HG03139 (cell line): ENCODE data around the gene SVIL.
"Not testable (repeated sequence)": the region's sequence is repeated elsewhere in the genome, so short reads cannot be mapped to it uniquely, and the experiment has no call there.

Experiments
- ATAC-seq: cut with Tn5 transposase; IDR thresholded peaks from one replicate; pipeline ENCODE4 v1.9.1; 2021; ENCODE audit not compliant: unreplicated experiment

SVIL gene

DNA sequence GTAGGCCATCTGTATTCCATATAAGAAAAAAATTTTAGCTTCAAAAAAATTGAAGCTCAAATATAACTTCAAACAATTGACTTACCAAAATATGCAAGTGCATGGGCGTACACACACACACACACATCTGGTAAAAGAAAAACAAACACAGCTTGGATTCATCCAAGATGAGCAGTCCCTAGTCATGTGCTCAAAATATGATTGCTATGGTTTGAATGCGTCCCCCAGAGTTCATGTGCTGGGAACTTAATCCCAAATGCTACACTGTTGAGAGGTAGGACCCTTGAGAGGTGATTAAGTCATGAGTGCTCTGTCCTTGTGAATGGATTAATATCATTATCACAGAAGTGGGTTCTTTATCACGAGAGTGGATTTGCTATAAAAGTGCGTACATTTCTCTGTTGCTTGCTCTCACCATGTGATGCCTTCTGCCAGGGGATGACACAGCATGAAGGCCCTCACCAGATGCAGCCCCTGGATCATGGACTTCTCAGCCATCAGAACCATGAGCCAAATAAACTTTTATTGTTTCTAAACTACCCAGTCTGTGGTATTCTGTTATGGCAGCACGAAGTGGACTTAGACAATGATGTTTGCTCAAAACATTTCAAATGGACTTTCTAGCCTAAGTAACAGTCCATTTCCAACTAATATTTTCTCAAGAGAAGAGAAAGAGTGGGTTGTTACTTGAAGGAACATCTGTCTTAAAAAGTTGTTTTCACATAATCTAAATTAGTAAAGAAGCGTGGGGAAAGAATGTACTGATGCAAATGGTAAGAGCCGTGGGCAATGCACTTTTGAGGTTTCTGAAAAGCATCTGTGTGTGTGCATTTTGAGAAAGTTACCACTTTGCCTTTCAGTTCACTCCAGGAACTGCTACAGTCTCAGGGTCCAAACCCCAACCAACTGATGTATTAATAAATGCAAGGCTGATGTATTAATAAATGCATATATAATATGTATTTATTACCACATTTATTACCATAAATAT lies 15.1 kb upstream of the SVIL start:
- ATAC-seq: no peak

DNA sequence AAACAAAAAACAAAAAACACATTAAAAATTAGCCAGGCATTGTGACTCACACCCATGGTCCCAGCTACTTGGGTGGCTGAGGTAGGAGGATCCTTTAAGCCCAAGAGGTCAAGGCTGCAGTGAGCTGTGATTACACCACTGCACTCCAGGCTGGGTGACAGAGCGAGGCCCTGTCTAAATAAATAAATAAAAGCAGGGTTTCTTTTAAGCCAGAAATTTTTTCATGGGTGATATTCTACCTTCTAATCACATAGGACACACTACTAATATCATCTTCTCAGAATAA lies 14.2 kb upstream of the SVIL start:
- no peak for ATAC-seq

DNA sequence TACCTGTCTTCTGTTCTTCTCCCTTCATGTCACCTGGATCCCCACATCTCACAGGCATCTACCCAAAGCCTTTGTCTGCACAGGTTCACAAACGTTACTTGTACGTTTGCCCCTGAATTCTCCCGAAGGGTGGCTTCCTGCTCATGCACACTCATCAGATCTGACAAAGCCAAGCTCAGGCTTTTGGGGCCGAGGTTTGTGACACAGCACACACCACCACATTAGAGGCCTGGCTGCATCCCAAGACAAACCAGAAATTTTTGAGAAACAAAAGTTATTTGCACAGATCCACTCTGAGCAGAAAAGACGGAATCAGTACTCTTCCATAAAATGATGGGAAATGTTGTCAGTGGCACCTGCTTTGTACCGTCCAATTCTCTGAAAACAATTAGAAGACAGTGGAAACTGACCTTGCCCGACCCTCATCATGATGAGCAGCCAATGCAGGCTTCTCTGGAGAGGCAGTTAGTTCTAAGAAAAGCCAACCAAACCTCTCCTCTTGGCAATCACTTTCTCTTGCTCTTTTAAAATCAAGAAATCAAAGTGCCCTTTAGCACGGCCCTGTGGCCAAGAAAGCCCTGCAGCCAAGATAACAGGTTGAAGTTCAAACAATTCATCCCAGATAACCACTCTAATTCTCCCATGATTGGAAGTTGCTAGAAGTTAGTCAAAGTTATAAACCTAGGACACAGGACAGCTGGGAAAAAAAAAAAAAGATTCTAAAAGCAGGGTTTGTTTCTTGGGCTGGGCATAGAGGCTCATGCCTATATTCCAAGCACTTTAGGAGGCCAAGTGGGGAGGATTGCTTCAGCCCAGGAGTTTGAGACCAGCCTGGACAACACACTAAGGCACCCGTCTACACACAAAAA lies 13.6 kb upstream of the SVIL start:
- no peak for ATAC-seq

DNA sequence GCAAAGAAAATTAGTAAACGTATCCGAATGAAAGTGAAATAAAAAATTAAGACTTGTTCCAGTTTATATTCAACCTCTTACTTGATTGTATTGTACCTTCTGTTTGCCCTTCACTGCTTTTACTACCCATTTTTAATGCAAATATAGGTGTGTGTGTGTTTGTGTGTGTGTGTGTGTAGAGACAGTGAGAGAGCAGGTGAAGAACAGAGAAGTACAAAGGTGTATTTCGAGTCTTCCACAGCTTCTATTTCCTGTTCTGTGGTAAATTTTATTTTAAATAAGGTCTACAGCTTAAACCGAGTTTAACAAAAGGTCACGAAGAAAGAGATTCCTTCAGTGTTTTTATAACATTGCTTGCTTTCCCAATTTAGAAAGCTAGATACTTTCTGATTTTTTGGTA lies 12.7 kb upstream of the SVIL start:
- ATAC-seq: no peak

DNA sequence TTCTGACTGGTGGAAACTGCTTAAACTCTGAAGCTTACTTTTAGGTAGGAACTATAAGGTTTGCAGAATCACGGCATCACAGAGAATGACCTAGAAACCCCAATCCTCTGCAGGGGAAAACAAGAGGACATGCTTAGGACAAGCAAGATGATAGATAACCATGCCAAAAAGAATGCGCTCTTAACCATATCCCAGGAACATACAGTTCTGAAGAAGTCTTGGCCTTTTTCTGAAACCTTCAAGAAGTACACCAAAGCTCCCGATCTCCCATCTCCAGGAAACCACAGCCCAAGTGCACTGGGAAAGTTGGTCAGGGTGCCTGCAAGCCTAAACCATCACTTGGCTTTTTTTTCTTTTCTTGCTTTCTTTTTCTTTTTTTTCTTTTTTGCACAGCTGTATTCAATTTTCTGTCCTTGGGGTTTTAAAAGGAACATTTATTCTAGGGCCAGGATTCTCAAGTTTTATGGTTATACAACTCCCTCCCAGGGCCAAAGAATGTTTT lies 12.2 kb upstream of the SVIL start:
- no peak for ATAC-seq

DNA sequence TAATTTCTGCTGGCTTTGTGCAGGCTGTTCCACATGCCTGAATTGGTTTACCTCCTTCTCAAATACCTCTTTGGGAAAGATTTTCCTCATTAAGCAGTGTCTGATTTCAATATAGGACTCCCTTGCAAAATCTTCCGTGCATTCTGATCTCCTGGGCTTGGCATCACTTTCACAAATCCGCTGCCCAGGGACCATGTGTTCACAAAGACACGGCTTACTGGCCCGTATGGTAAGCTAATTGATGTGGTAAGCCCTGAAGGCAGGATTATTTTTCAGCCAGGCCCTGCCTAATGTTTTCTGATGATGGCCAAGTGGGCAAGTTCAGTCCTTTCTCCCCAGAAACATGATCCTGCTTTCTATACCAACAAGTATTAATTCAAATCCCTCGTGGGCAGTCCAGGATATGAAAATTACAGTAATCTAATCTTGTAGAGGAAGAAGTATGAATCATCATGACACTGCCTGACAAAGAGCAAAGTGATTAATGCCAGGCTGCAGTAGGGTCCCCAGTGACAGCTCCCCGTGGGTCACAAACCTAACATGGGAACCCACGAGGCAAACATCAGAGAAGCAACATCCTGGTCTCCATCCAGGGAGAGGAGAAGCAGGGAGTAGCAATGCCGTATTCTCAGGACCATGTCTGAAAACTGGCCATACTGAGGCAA lies 11.6 kb upstream of the SVIL start:
- no peak for ATAC-seq

DNA sequence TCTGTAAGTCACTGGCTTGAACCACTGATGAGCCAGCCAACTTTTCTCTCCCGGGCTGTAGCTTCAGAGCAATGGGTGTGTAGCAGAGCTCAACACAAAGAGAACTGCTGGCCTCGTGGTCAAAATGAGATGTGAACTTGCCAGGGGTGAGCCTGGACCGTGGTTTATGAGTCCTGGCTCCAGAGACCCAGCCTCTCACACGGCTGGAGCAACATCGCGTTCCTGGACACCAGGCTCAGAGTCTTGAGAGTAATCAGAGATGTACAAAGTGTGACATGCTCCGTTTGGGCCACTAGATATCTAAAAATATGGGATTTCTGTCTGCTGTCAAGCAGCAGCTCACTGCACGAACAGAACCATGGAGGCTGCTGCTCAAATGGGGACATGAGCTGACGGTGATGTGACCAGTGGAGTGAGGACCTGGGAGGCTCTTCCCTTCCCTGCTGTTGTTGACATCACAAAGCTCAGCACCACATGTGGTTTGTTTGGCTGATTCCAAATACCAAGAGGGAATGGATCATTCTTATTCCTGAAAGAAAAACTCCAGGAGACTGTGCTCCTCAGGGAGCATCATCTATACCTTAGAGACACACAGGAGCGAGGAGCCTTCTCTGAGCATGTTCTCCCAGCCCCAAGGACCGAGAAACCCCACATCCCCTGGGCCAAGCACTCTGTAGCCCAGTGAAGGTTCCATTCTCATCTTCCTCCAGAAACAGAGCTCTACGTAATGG lies 9.2 kb upstream of the SVIL start:
- ATAC-seq: no peak

DNA sequence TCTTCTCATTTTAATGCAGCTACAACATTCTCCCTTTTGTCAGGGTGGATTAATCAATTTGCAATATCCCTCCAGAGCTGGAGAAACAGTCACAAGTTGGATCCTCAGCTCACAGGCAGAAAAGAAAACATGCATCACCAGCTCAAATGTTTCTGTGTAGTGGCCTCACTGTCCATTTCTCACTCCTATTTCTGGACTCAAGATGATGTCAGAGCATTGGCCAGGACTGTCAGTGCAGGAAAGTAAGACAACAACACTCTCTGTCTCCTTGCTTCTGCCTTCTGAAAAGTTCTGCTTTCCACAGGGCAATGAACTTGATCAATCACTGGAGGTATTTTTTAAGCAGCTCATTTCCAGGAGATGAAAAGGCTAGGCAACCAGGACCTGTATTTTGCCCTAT lies 8.2 kb upstream of the SVIL start:
- no peak for ATAC-seq

DNA sequence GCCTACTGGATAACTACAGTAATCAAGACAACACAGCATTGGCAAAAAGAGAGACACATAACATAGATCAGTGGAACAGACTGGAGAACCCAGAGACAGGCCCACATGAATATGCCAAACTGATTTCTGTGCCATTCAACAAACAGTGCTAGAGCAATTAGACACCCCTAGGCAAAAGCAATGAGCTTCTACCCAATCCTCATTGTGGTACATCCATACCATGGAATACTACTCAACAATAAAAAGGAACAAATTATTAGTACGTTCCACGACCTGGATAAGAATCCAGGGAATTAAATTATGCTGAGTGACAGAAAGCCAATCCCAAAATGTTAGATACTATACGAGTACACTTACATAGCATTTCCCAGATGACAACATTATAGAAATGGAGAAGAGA lies 2.8 kb upstream of the SVIL start:
- no peak for ATAC-seq

DNA sequence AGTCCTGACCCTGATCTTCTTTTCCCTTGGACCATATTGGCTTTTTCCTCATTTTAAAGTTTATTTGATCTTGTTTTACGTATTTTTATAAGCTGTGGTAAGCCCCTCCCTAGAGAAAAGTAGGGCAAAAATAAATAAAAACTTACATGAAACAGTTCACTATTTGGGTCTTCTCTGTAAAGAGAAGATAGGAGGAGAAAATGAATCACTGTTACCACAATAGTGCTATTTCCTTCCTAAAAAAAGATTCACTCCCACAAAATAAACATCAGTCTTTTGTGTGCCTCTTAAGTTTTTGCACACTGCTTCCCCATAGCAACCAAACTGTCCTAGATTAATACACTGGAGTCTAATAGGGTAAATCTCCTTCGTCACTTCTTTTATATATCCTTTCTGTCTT lies 1.4 kb upstream of the SVIL start:
- no peak for ATAC-seq

DNA sequence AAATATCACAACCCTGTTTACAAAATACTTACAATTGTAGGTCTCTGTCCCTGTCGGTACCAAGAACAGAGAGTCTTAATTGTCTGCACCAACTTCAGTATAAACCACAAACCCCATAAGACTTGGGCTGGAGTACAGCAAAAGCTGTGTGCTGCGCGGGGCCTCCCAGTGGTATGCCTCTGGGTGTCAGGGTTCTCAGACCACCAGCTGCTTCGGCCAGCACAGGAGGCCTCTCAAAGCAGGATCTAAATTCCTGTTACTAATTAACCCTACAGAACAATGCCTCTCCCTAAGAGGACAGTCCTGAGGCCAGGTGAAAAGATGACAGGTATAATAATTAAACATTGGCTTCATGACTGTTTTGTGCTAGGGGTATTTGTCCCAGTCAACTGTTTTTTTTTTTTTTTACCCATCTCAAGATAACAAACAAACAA lies 957 bp upstream of the SVIL start:
- peak; percentile 84 for ATAC-seq

DNA sequence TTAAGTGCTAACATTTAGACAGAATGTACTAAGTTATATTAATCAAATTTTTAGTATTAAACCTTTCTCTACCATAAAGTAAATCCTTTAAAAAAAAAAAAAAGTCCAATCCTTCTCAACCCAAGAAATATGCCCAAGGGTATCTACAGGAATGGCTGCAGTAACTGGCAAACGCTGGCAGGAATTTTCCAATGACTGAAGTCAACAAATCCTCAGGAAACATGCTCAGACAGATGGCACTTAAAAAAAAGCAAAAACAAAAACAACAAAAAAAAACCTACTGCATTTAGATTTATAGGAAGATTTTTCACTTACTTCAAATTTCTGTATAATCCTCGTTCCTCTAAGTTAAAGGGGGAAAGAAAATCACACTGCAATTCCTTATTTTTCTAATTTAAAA lies 666 bp downstream of the SVIL start:
- no peak for ATAC-seq

DNA sequence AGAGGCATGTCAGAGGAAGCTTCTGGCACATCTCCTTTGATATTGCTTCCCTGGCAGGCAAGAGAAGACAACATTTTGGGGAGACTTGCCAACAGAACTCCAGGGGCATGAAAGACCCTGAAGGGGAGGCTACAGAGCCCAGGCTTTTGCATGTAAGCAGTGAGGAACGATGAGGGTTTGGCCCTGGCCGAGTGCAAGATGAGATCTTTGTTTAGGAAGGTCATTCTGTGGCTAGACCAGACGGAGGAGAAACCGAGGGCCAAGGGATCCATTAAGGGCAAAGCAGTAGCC lies 3.8 kb downstream of the SVIL start:
- no peak for ATAC-seq

DNA sequence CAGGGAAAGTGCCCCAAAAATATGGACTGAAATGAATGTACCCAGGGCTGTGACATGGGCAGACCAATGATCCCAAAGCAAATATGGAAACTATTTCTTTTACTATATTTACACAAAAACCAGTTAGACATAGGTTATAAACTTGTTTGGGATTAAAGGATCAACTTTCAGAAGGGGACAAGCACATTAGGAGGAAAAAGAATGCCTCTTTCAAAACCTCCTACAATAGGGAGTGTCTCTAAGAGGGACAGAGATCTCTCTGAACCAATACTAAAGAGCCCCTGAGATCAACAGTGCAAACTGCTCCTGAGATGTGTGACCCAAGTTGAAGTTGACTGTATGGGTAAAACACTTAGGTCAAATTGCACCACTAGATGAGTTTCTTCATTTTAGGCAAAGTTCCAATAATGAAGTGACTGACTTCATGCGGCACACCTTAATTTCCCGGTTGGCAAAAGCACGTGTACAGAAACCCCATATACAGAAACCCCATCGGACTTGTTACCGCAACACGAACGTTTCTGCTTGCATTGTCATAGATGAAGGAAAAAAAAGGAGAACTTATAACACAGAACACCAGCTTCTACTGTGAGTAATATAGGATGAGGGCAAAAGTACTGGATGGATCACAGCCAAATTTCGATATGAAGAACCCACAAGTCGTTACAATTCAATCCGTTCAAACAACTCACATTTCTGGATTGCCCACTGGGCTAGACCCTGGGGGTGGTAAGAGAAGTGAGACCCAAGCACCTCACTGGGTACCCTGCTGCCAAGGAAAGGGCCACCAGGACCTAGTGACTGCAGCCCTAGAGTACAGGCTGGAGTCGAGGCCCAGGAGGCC lies 4.3 kb downstream of the SVIL start:
- no peak for ATAC-seq

DNA sequence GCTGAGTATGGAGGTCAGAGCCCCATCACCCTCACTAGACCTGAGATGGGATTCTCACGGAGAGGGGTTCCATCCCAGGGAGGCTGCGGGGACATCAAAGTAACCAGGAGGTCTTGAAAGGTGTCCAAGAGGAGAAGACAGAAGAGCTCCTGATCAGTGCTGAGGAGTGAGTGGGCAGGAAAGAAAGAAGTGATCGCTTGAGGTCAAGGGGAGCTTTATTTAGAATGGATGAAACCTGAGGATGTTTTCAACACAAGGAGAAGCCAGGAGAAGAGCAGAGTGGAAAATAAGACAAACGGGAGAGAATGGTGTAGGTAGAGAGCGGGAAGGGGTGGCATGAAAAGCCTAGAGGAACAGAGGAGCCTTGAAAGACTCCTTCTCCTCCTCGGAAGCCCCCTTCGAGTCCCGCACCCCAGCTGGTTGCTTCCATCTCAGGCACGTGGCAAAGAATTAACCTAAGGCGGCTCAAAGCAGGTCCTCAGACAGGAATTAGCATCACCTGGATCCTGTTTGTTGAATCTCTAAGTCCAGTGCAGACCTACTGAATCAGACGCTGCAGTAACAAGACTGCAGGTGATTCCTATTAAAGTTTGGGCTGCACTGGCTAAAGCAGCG lies 5.8 kb downstream of the SVIL start:
- no peak for ATAC-seq

DNA sequence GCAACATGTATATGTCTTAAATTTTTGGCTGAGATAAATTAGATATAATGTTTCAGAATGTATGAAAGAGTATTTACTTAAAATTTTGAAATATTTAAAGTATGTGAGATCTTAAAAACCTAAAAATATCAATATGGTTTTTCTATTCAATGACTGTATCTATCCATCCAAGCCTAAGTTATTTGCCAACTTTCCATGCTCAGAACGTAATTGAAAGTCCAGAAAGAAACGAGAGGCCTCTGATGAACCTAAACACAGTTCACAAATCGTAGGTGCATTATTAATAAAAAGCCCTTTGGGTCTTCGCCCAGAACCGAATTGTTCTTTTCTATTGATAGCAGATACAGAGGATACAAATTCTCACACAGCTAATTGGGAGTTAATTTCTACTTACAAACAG lies 6.5 kb downstream of the SVIL start:
- no peak for ATAC-seq

DNA sequence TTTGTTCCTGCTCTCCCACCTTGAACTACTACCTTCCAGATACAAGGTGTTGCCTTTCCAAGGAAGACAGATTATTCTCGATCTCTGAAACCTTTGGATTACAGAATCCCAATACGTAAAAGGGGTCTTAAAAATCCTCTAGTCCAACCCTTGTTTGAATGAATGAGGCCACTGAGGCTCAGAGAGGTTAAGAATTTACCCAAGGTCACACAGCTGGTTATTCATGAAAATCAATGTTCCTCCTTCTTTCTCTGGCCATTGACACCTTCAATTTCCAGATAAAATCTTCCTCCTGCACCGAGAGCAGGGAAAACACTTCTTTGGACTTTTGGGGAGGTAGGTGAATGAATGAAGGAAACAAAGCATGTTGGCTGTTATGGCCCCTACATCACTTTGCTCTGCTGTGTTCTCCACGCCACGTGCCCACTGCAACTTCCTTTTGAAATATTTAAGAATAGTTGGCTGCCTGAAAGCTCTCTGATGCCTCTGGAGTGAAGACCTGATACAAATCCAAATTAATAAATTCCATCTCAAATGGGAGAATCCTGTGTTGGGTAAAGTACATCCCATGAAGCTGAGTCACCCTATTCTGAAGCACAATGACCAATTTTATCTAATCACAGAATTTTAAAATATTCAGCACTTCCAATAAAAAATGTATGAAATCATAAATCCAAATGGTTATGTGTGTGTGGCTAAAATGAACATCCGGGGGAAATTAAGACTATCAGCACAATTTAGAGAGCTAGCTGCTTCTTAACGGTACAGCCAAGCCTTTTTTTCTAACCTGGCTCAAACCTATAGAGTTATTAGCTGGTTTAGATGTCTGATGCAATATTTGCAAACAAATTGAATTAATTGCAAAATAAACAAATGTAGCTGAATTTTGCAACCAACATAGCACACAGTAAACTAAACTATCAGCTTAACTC lies 7.3 kb downstream of the SVIL start:
- no peak for ATAC-seq

DNA sequence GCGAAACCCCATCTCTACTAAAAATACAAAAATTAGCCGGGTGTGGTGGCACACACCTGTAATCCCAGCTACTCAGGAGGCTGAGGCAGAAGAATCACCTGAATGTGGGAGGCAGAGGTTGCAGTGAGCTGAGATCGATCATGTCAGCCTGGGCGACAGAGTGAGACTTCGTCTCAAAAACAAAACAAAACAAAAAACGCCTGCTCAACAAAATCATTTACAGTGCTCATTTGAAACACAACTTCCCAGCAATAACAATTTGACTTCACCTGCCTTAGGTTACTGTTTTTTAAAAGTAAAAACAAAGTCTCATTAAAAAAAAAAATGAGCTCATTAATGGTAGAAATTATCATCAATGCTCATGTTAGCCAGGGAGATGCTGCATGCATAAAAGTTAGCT lies 10.4 kb downstream of the SVIL start:
- ATAC-seq: not testable (repeated sequence)

DNA sequence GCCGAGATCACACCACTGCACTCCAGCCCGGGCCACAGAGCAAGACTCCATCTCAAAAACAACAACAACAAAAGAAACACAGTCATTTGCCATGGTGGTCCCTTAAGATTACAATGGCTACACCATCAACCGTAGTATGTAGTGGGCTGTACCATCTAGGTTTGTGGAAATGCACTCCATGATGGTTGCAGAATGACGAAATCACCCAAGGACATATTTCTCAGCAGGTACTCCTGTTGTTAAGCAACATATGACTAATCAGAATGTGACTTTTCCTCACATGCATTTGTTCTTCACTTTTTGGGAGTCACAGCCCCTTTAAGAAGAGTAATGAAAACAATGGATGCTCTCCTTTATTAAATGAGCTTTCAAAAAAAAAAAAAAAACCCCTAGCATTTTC lies 11.0 kb downstream of the SVIL start:
- no peak for ATAC-seq
